CD14-positive monocyte (primary cell): ENCODE results near the gene PARP2. TPM values are rescaled to one million over a fixed set of nuclear protein-coding genes. Genes with fewer than 3 reads are reported as not detected.

Experiments used
- DNase-seq, 3 donors: peaks; one replicate each; pipeline ENCODE4 v3.0.0-alpha.2; 2011 to 2022
- H2AFZ ChIP-seq: 2 replicates; pipeline ENCODE4 v1.6.0; 2012; ENCODE audit warnings: mild to moderate bottlenecking, low read depth, low read length, inconsistent platforms; ENCODE audit not compliant: insufficient read depth, poor library complexity, severe bottlenecking
- H3K27ac ChIP-seq, 2 donors: 1 replicate in 1 of 2; 2 replicates in 1 of 2; pipeline ENCODE4 v1.5.1; 2012 to 2013; ENCODE audit warnings: low read length in 2 of 2, control low read depth in 1 of 2, inconsistent platforms in 1 of 2, low read depth in 1 of 2, mild to moderate bottlenecking in 1 of 2
- H3K27me3 ChIP-seq, 2 donors: one replicate each; pipeline versions ENCODE4 v1.6.0 to v1.6.1; 2011 to 2013; ENCODE audit warnings: low read length in 2 of 2; ENCODE audit not compliant: control insufficient read depth in 2 of 2, insufficient read depth in 2 of 2
- H3K36me3 ChIP-seq, 2 donors: replicated peaks in 1 of 2; 1 replicate in 1 of 2; 2 replicates in 1 of 2; pipeline versions ENCODE4 v1.5.1 to v1.6.1; 2012 to 2013; ENCODE audit warnings: low read length in 2 of 2, control low read depth in 1 of 2, inconsistent platforms in 1 of 2, mild to moderate bottlenecking in 1 of 2; ENCODE audit not compliant: insufficient read depth in 2 of 2, control insufficient read depth in 1 of 2
- H3K4me1 ChIP-seq, 2 donors: 1 replicate in 1 of 2; 2 replicates in 1 of 2; pipeline versions ENCODE4 v1.5.1 to v1.6.1; 2012 to 2013; ENCODE audit warnings: low read length in 2 of 2, control low read depth in 1 of 2, inconsistent platforms in 1 of 2, mild to moderate bottlenecking in 1 of 2, moderate library complexity in 1 of 2; ENCODE audit not compliant: insufficient read depth in 2 of 2, control insufficient read depth in 1 of 2
- H3K4me2 ChIP-seq: replicated peaks from 2 replicates; pipeline ENCODE3; 2012; ENCODE audit warnings: low read length, moderate library complexity, mild to moderate bottlenecking; ENCODE audit not compliant: poor library complexity, severe bottlenecking; ENCODE audit errors: extremely low read depth
- H3K4me3 ChIP-seq, 3 experiments: fragments of 200-600 bp in 1 of 3; sonication (generic) in 1 of 3; replicated peaks in 1 of 3; 1 replicate in 2 of 3; 2 replicates in 1 of 3; pipeline ENCODE4 v1.5.1; 2011 to 2013; ENCODE audit warnings: low read length in 3 of 3, mild to moderate bottlenecking in 3 of 3, control low read depth in 2 of 3, low read depth in 2 of 3, inconsistent platforms in 1 of 3, moderate library complexity in 1 of 3
- H3K79me2 ChIP-seq: 2 replicates; pipeline ENCODE4 v1.6.0; 2012; ENCODE audit warnings: mild to moderate bottlenecking, control low read depth, inconsistent platforms, low read length, moderate library complexity; ENCODE audit not compliant: insufficient read depth
- H3K9ac ChIP-seq: 2 replicates; pipeline ENCODE4 v1.6.0; 2017; ENCODE audit warnings: low read length, mild to moderate bottlenecking; ENCODE audit not compliant: insufficient read depth, poor library complexity, severe bottlenecking
- H3K9me3 ChIP-seq, 2 donors: replicated peaks in 1 of 2; 1 replicate in 1 of 2; 2 replicates in 1 of 2; pipeline versions ENCODE4 v1.5.1 to v1.6.1; 2012 to 2013; ENCODE audit warnings: low read length in 2 of 2, control low read depth in 1 of 2; ENCODE audit not compliant: control insufficient read depth in 1 of 2, insufficient read depth in 1 of 2
- H4K20me1 ChIP-seq: 2 replicates; pipeline ENCODE4 v1.6.0; 2012; ENCODE audit warnings: mild to moderate bottlenecking, low read length, control low read depth, moderate library complexity; ENCODE audit not compliant: insufficient read depth
- H3K27ac Mint-ChIP-seq, 7 donors: one replicate each; pipeline ENCODE4 v1.8.0; 2020; ENCODE audit warnings: mild to moderate bottlenecking in 7 of 7, mixed read lengths in 7 of 7, moderate library complexity in 6 of 7, inconsistent platforms in 2 of 7
- H3K27me3 Mint-ChIP-seq, 3 donors: one replicate each; pipeline ENCODE4 v1.8.0; 2021 to 2022; ENCODE audit warnings: low read depth in 3 of 3, mild to moderate bottlenecking in 3 of 3, mixed read lengths in 3 of 3, moderate library complexity in 3 of 3, inconsistent platforms in 1 of 3
- H3K36me3 Mint-ChIP-seq, 2 donors: one replicate each; pipeline ENCODE4 v1.8.0; 2020; ENCODE audit warnings: mixed read lengths in 2 of 2, inconsistent platforms in 1 of 2, mild to moderate bottlenecking in 1 of 2
- H3K4me1 Mint-ChIP-seq: one replicate; pipeline ENCODE4 v1.8.0; 2020; ENCODE audit warnings: mild to moderate bottlenecking, mixed read lengths
- H3K4me3 Mint-ChIP-seq, 2 donors: one replicate each; pipeline ENCODE4 v1.8.0; 2020; ENCODE audit warnings: mild to moderate bottlenecking in 2 of 2, mixed read lengths in 2 of 2, moderate library complexity in 1 of 2
- H3K9me3 Mint-ChIP-seq, 7 donors: one replicate each; pipeline ENCODE4 v1.8.0; 2020 to 2022; ENCODE audit warnings: mixed read lengths in 7 of 7, mild to moderate bottlenecking in 6 of 7, moderate library complexity in 6 of 7, inconsistent platforms in 2 of 7
- WGBS: methylation state at CpG from one replicate; pipeline ENCODE4 v1.1.5; 2013; ENCODE audit warnings: missing lambda C conversion rate; ENCODE audit not compliant: insufficient coverage; 5-methylcytosine and 5-hydroxymethylcytosine counted together
- intact Hi-C, 2 donors: fragments of 100-400 bp; cut with micrococcal nuclease; formaldehyde crosslinking; loops; one replicate each; pipeline versions ENCODE4 v1.15.0 to v1.15.1; 2023
- polyA plus RNA-seq, 3 donors: library from polyadenylated mRNA; depleted of rRNA in 1 of 3; unstranded in 2 of 3; stranded (reverse) in 1 of 3; fragments of 300-500 nt in 2 of 3; fragments of >200 nt in 1 of 3; fragmentation: Illumina TruSeq in 2 of 3; gene quantifications; 1 replicate in 2 of 3; 2 replicates in 1 of 3; pipeline ENCODE4 v1.2.3, GENCODE V29; 2012 to 2021
- TF ChIP-seq, protein P1 (sequence below): fragments of 200-600 bp; IDR thresholded peaks from one replicate; pipeline ENCODE4 v1.8.0; 2022; ENCODE audit warnings: antibody characterized with exemption, mild to moderate bottlenecking

Gene PARP2
- polyA plus RNA-seq, 3 donors, result 1.8 to 7.3 (median 3.9) TPM

DNA sequence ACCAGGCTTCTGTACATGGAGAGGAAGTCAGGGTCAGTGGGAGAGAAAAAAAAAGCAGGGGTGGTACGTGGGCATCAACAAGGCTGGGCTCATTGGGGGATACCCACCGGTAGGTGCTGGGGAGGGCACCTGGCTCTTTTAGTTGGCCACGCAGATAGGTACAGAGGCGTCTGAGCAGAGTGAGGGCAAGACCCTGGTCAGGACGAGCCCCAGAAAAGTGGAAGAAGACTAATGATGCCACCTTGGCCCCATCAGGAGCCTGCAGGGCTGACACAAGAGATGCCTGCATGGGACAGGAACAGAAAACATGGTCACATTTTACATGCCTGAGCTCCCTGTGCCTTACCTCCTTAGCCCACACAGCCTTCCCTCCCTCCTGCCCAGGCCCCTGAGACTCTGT lies 40.2 kb downstream of the PARP2 start:
- peaks cover 91 to 94% of the 10 kb centered on the region in 2 donors for H3K36me3 ChIP-seq
- H2AFZ ChIP-seq, result no peak overlapping the region
- WGBS, result 90% methylated on average over 2 of the region's 5 CpGs
- Mint-ChIP-seq H3K27ac (peak overlapping the region in 2 of 7 donors; percentile 15 to 32), H3K36me3 (peaks cover 90 to 96% of the 10 kb centered on the region in 2 donors), H3K27me3 (no peaks in the 10 kb centered on the region), H3K9me3 (no peaks in the 10 kb centered on the region), H3K4me1 (peaks cover 14% of the 10 kb centered on the region), H3K4me3 (no peak overlapping the region)
- H3K27ac ChIP-seq, result no peak overlapping the region
- no peak for DNase-seq
- peaks cover 75% of the 10 kb centered on the region for H4K20me1 ChIP-seq
- H3K9me3 ChIP-seq, result no peaks in the 10 kb centered on the region
- no peak overlapping the region for H3K4me2 ChIP-seq
- TF ChIP-seq, protein P1, sequence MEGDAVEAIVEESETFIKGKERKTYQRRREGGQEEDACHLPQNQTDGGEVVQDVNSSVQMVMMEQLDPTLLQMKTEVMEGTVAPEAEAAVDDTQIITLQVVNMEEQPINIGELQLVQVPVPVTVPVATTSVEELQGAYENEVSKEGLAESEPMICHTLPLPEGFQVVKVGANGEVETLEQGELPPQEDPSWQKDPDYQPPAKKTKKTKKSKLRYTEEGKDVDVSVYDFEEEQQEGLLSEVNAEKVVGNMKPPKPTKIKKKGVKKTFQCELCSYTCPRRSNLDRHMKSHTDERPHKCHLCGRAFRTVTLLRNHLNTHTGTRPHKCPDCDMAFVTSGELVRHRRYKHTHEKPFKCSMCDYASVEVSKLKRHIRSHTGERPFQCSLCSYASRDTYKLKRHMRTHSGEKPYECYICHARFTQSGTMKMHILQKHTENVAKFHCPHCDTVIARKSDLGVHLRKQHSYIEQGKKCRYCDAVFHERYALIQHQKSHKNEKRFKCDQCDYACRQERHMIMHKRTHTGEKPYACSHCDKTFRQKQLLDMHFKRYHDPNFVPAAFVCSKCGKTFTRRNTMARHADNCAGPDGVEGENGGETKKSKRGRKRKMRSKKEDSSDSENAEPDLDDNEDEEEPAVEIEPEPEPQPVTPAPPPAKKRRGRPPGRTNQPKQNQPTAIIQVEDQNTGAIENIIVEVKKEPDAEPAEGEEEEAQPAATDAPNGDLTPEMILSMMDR, result no peak
- H3K4me3 ChIP-seq, result no peak overlapping the region
- H3K79me2 ChIP-seq, result no peaks in the 10 kb centered on the region
- peaks cover 12 to 15% of the 10 kb centered on the region in 2 donors for H3K4me1 ChIP-seq
- H3K27me3 ChIP-seq, result no peaks in the 10 kb centered on the region
- H3K9ac ChIP-seq, result no peak overlapping the region
- intact Hi-C loops, result no loop called here

DNA sequence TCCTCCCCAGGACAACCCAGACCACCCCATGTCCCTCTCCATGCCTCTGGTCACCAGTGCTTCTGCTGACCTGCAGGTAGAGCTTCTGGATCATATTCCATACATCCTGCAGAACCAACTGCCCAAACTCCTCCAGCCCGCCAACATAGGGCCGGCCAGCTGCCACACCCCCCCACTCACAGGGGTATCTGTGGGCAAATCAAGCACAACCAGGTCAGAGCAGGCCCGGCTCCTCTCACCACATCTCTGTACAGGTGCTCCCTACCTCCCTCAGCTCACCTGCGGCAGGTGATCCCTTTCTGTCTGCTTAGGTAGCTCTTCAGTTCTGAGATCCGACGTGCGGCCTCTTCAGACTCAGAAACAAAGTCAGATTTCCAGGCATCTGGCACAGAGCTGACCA lies 40.9 kb downstream of the PARP2 start:
- Histone ChIP-seq H3K4me1 (peaks cover 12 to 16% of the 10 kb centered on the region in 2 donors), H3K9ac (no peak overlapping the region), H2AFZ (no peak overlapping the region), H3K27ac (peak overlapping the region in 1 of 2 donors; percentile 48), H3K79me2 (no peaks in the 10 kb centered on the region), H3K9me3 (no peaks in the 10 kb centered on the region), H3K36me3 (peaks cover 91 to 94% of the 10 kb centered on the region in 2 donors), H3K4me3 (no peak overlapping the region), H3K4me2 (no peak overlapping the region), H4K20me1 (peaks cover 69% of the 10 kb centered on the region), H3K27me3 (no peaks in the 10 kb centered on the region)
- peak overlapping the region in 5 of 7 donors; percentile 16 to 66 (median 53) for H3K27ac Mint-ChIP-seq
- H3K9me3 Mint-ChIP-seq, result no peaks in the 10 kb centered on the region
- intact Hi-C loops, result no loop called here
- H3K4me1 Mint-ChIP-seq, result peaks cover 14% of the 10 kb centered on the region
- peaks cover 90 to 96% of the 10 kb centered on the region in 2 donors for H3K36me3 Mint-ChIP-seq
- WGBS, result 81% methylated on average over 6 of the region's 7 CpGs
- H3K4me3 Mint-ChIP-seq, result no peak overlapping the region
- TF ChIP-seq, protein P1, result no peak
- no peak for DNase-seq
- no peaks in the 10 kb centered on the region for H3K27me3 Mint-ChIP-seq
